CD14-positive monocyte (primary cell): ENCODE measurements around the gene CLN6. TPM values are rescaled to one million over a fixed set of nuclear protein-coding genes. Genes with fewer than 3 reads are reported as not detected.
A peak's percentile ranks its signal among the peaks of the same experiment; 100 is the strongest.

ENCODE experiments used
- DNase-seq, 3 donors: peaks; one replicate each; pipeline ENCODE4 v3.0.0-alpha.2; 2011 to 2022
- H2AFZ ChIP-seq: 2 replicates; pipeline ENCODE4 v1.6.0; 2012; ENCODE audit warnings: mild to moderate bottlenecking, low read depth, low read length, inconsistent platforms; ENCODE audit not compliant: insufficient read depth, poor library complexity, severe bottlenecking
- H3K27ac ChIP-seq, 2 donors: 1 replicate in 1 of 2; 2 replicates in 1 of 2; pipeline ENCODE4 v1.5.1; 2012 to 2013; ENCODE audit warnings: low read length in 2 of 2, control low read depth in 1 of 2, inconsistent platforms in 1 of 2, low read depth in 1 of 2, mild to moderate bottlenecking in 1 of 2
- H3K27me3 ChIP-seq, 2 donors: one replicate each; pipeline versions ENCODE4 v1.6.0 to v1.6.1; 2011 to 2013; ENCODE audit warnings: low read length in 2 of 2; ENCODE audit not compliant: control insufficient read depth in 2 of 2, insufficient read depth in 2 of 2
- H3K36me3 ChIP-seq, 2 donors: replicated peaks in 1 of 2; 1 replicate in 1 of 2; 2 replicates in 1 of 2; pipeline versions ENCODE4 v1.5.1 to v1.6.1; 2012 to 2013; ENCODE audit warnings: low read length in 2 of 2, control low read depth in 1 of 2, inconsistent platforms in 1 of 2, mild to moderate bottlenecking in 1 of 2; ENCODE audit not compliant: insufficient read depth in 2 of 2, control insufficient read depth in 1 of 2
- H3K4me1 ChIP-seq, 2 donors: 1 replicate in 1 of 2; 2 replicates in 1 of 2; pipeline versions ENCODE4 v1.5.1 to v1.6.1; 2012 to 2013; ENCODE audit warnings: low read length in 2 of 2, control low read depth in 1 of 2, inconsistent platforms in 1 of 2, mild to moderate bottlenecking in 1 of 2, moderate library complexity in 1 of 2; ENCODE audit not compliant: insufficient read depth in 2 of 2, control insufficient read depth in 1 of 2
- H3K4me2 ChIP-seq: replicated peaks from 2 replicates; pipeline ENCODE3; 2012; ENCODE audit warnings: low read length, moderate library complexity, mild to moderate bottlenecking; ENCODE audit not compliant: poor library complexity, severe bottlenecking; ENCODE audit errors: extremely low read depth
- H3K4me3 ChIP-seq, 3 experiments: fragments of 200-600 bp in 1 of 3; sonication (generic) in 1 of 3; replicated peaks in 1 of 3; 1 replicate in 2 of 3; 2 replicates in 1 of 3; pipeline ENCODE4 v1.5.1; 2011 to 2013; ENCODE audit warnings: low read length in 3 of 3, mild to moderate bottlenecking in 3 of 3, control low read depth in 2 of 3, low read depth in 2 of 3, inconsistent platforms in 1 of 3, moderate library complexity in 1 of 3
- H3K79me2 ChIP-seq: 2 replicates; pipeline ENCODE4 v1.6.0; 2012; ENCODE audit warnings: mild to moderate bottlenecking, control low read depth, inconsistent platforms, low read length, moderate library complexity; ENCODE audit not compliant: insufficient read depth
- H3K9ac ChIP-seq: 2 replicates; pipeline ENCODE4 v1.6.0; 2017; ENCODE audit warnings: low read length, mild to moderate bottlenecking; ENCODE audit not compliant: insufficient read depth, poor library complexity, severe bottlenecking
- H3K9me3 ChIP-seq, 2 donors: replicated peaks in 1 of 2; 1 replicate in 1 of 2; 2 replicates in 1 of 2; pipeline versions ENCODE4 v1.5.1 to v1.6.1; 2012 to 2013; ENCODE audit warnings: low read length in 2 of 2, control low read depth in 1 of 2; ENCODE audit not compliant: control insufficient read depth in 1 of 2, insufficient read depth in 1 of 2
- H4K20me1 ChIP-seq: 2 replicates; pipeline ENCODE4 v1.6.0; 2012; ENCODE audit warnings: mild to moderate bottlenecking, low read length, control low read depth, moderate library complexity; ENCODE audit not compliant: insufficient read depth
- H3K27ac Mint-ChIP-seq, 7 donors: one replicate each; pipeline ENCODE4 v1.8.0; 2020; ENCODE audit warnings: mild to moderate bottlenecking in 7 of 7, mixed read lengths in 7 of 7, moderate library complexity in 6 of 7, inconsistent platforms in 2 of 7
- H3K27me3 Mint-ChIP-seq, 3 donors: one replicate each; pipeline ENCODE4 v1.8.0; 2021 to 2022; ENCODE audit warnings: low read depth in 3 of 3, mild to moderate bottlenecking in 3 of 3, mixed read lengths in 3 of 3, moderate library complexity in 3 of 3, inconsistent platforms in 1 of 3
- H3K36me3 Mint-ChIP-seq, 2 donors: one replicate each; pipeline ENCODE4 v1.8.0; 2020; ENCODE audit warnings: mixed read lengths in 2 of 2, inconsistent platforms in 1 of 2, mild to moderate bottlenecking in 1 of 2
- H3K4me1 Mint-ChIP-seq: one replicate; pipeline ENCODE4 v1.8.0; 2020; ENCODE audit warnings: mild to moderate bottlenecking, mixed read lengths
- H3K4me3 Mint-ChIP-seq, 2 donors: one replicate each; pipeline ENCODE4 v1.8.0; 2020; ENCODE audit warnings: mild to moderate bottlenecking in 2 of 2, mixed read lengths in 2 of 2, moderate library complexity in 1 of 2
- H3K9me3 Mint-ChIP-seq, 7 donors: one replicate each; pipeline ENCODE4 v1.8.0; 2020 to 2022; ENCODE audit warnings: mixed read lengths in 7 of 7, mild to moderate bottlenecking in 6 of 7, moderate library complexity in 6 of 7, inconsistent platforms in 2 of 7
- CTCF ChIP-seq: fragments of 200-600 bp; IDR thresholded peaks from one replicate; pipeline ENCODE4 v1.8.0; 2022; ENCODE audit warnings: antibody characterized with exemption, mild to moderate bottlenecking
- WGBS: methylation state at CpG from one replicate; pipeline ENCODE4 v1.1.5; 2013; ENCODE audit warnings: missing lambda C conversion rate; ENCODE audit not compliant: insufficient coverage; 5-methylcytosine and 5-hydroxymethylcytosine counted together
- intact Hi-C, 2 donors: fragments of 100-400 bp; cut with micrococcal nuclease; formaldehyde crosslinking; loops; one replicate each; pipeline versions ENCODE4 v1.15.0 to v1.15.1; 2023
- polyA plus RNA-seq, 3 donors: library from polyadenylated mRNA; depleted of rRNA in 1 of 3; unstranded in 2 of 3; stranded (reverse) in 1 of 3; fragments of 300-500 nt in 2 of 3; fragments of >200 nt in 1 of 3; fragmentation: Illumina TruSeq in 2 of 3; gene quantifications; 1 replicate in 2 of 3; 2 replicates in 1 of 3; pipeline ENCODE4 v1.2.3, GENCODE V29; 2012 to 2021

CLN6 gene
- polyA plus RNA-seq, 3 donors: 3.4 to 37.6 (median 4.2) TPM

GRCh38 chr15:68234060-68234459, 4.5 kb upstream of the CLN6 start:
- no peak overlapping the region for H3K9ac ChIP-seq
- WGBS: no CpG with 5 or more reads among the region's 6 CpGs
- intact Hi-C loops: no loop called here

GRCh38 chr15:68232937-68233336, 3.4 kb upstream of the CLN6 start:
- no peaks in the 10 kb centered on the region for H3K36me3 ChIP-seq
- peak overlapping the region; percentile 58 to 76 for H3K27ac ChIP-seq
- Mint-ChIP-seq H3K9me3 (no peaks in the 10 kb centered on the region), H3K27ac (peak overlapping the region in 6 of 7 donors; percentile 82 to 96 (median 90)), H3K27me3 (peaks cover 0 to 5% (median 2%) of the 10 kb centered on the region in 3 donors), H3K4me3 (peak overlapping the region in 1 of 2 donors; percentile 74), H3K36me3 (no peaks in the 10 kb centered on the region), H3K4me1 (peaks cover 37% of the 10 kb centered on the region)
- no peaks in the 10 kb centered on the region for H3K27me3 ChIP-seq
- peaks cover 23% of the 10 kb centered on the region for H3K79me2 ChIP-seq
- H4K20me1 ChIP-seq: peaks cover 11% of the 10 kb centered on the region
- H2AFZ ChIP-seq: peak overlapping the region; percentile 36
- peaks cover 52 to 62% of the 10 kb centered on the region in 2 donors for H3K4me1 ChIP-seq
- DNase-seq: peak; percentile 21 to 78 (median 76)
- no peaks in the 10 kb centered on the region for H3K9me3 ChIP-seq
- H3K9ac ChIP-seq: no peak overlapping the region
- H3K4me3 ChIP-seq: peak overlapping the region in 1 of 3 experiments; percentile 55
- TF ChIP-seq CTCF: no peak
- intact Hi-C loops: no loop called here
- peak overlapping the region; percentile 60 for H3K4me2 ChIP-seq
- WGBS: 0% methylated on average over 2 of the region's 6 CpGs

More at GRCh38 chr15:68234060-68234459, 4.5 kb upstream of the CLN6 start:
- peaks cover 0 to 5% (median 2%) of the 10 kb centered on the region in 3 donors for H3K27me3 Mint-ChIP-seq
- Histone ChIP-seq H3K9me3 (no peaks in the 10 kb centered on the region), H3K27ac (peak overlapping the region in 1 of 2 donors; percentile 77), H3K4me2 (no peak overlapping the region), H2AFZ (peak overlapping the region; percentile 36), H3K79me2 (peaks cover 12% of the 10 kb centered on the region), H3K4me1 (peaks cover 41 to 52% of the 10 kb centered on the region in 2 donors), H3K4me3 (peak overlapping the region in 1 of 3 experiments; percentile 55), H3K36me3 (no peaks in the 10 kb centered on the region), H4K20me1 (peaks cover under 1% of the 10 kb centered on the region), H3K27me3 (no peaks in the 10 kb centered on the region)
- H3K9me3 Mint-ChIP-seq: no peaks in the 10 kb centered on the region
- H3K27ac Mint-ChIP-seq: peak overlapping the region in 3 of 7 donors; percentile 63 to 86 (median 82)
- no peak overlapping the region for H3K4me3 Mint-ChIP-seq
- no peak for TF ChIP-seq CTCF
- no peaks in the 10 kb centered on the region for H3K36me3 Mint-ChIP-seq
- H3K4me1 Mint-ChIP-seq: peaks cover 27% of the 10 kb centered on the region
- no peak for DNase-seq
